Measurements from ENCODE around the gene ARFGEF3.

ARFGEF3 gene

DNA sequence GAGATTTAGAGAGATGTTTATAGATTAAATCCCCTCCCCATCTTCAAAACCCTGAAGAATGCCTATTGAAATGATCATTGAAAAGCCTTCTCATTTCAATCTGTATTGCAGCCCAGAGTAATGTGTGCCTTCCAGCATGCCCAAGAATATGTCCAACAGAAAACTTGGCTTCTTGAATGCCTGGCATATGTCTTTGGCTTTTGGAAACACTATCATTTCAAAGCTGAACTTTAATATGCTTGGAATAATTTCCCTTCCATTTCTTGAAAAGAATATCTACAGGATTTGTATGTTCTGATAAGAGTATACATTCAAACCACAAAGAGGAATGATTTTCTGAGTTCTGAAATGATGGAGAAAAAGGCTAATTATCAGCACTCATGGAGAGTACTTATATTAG, 68.5 kb downstream of the ARFGEF3 start:
- peak overlapping the region; percentile 20; the same call in 1 of the 2 replicates for H3K4me3 ChIP-seq (ENCODE audit: low read depth, low read length)
- no peak for TF ChIP-seq CTCF (IDR thresholded peaks at IDR 0.05; ENCODE audit: control insufficient read depth, extremely low read depth, insufficient read depth)
- no peak for DNase-seq (ENCODE audit: low read depth)

GRCh38 chr6:138230759-138231380, 69.1 kb downstream of the ARFGEF3 start:
- no peak for DNase-seq (ENCODE audit: low read depth)
- TF ChIP-seq CTCF (IDR thresholded peaks at IDR 0.05; ENCODE audit: control insufficient read depth, extremely low read depth, insufficient read depth), result no peak
- H3K4me3 ChIP-seq (ENCODE audit: low read depth, low read length), result peak overlapping the region; percentile 20

GRCh38 chr6:138231381-138231886, 69.7 kb downstream of the ARFGEF3 start:
- TF ChIP-seq CTCF (IDR thresholded peaks at IDR 0.05; ENCODE audit: control insufficient read depth, extremely low read depth, insufficient read depth), result no peak
- peak overlapping the region; percentile 20; the same call in 1 of the 2 replicates for H3K4me3 ChIP-seq (ENCODE audit: low read depth, low read length)
- peak; percentile 98 for DNase-seq (ENCODE audit: low read depth)

GRCh38 chr6:138234363-138234762, 72.6 kb downstream of the ARFGEF3 start:
- no peak for DNase-seq (ENCODE audit: low read depth)
- TF ChIP-seq CTCF (IDR thresholded peaks at IDR 0.05; ENCODE audit: control insufficient read depth, extremely low read depth, insufficient read depth), result no peak

GRCh38 chr6:138235205-138235604, 73.5 kb downstream of the ARFGEF3 start:
- no peak for TF ChIP-seq CTCF (IDR thresholded peaks at IDR 0.05; ENCODE audit: control insufficient read depth, extremely low read depth, insufficient read depth)
- H3K4me3 ChIP-seq (ENCODE audit: low read depth, low read length), result no peak overlapping the region
- peak; percentile 95 for DNase-seq (ENCODE audit: low read depth)

More at GRCh38 chr6:138234363-138234762, 72.6 kb downstream of the ARFGEF3 start:
- H3K4me3 ChIP-seq (ENCODE audit: low read depth, low read length), result no peak overlapping the region

- no peak for DNase-seq (ENCODE audit: low read depth)
- no peak for TF ChIP-seq CTCF (IDR thresholded peaks at IDR 0.05; ENCODE audit: control insufficient read depth, extremely low read depth, insufficient read depth)
- H3K4me3 ChIP-seq (ENCODE audit: low read depth, low read length), result no peak overlapping the region
Measured at GRCh38 chr6:138235693-138236092, 74.0 kb downstream of the ARFGEF3 start.

- TF ChIP-seq CTCF (IDR thresholded peaks at IDR 0.05; ENCODE audit: control insufficient read depth, extremely low read depth, insufficient read depth), result no peak
- no peak overlapping the region for H3K4me3 ChIP-seq (ENCODE audit: low read depth, low read length)
- no peak for DNase-seq (ENCODE audit: low read depth)
Measured at GRCh38 chr6:138237463-138237862, 75.7 kb downstream of the ARFGEF3 start.
